ENCODE measurements around the gene ARHGAP15.

- TF ChIP-seq, protein P1, sequence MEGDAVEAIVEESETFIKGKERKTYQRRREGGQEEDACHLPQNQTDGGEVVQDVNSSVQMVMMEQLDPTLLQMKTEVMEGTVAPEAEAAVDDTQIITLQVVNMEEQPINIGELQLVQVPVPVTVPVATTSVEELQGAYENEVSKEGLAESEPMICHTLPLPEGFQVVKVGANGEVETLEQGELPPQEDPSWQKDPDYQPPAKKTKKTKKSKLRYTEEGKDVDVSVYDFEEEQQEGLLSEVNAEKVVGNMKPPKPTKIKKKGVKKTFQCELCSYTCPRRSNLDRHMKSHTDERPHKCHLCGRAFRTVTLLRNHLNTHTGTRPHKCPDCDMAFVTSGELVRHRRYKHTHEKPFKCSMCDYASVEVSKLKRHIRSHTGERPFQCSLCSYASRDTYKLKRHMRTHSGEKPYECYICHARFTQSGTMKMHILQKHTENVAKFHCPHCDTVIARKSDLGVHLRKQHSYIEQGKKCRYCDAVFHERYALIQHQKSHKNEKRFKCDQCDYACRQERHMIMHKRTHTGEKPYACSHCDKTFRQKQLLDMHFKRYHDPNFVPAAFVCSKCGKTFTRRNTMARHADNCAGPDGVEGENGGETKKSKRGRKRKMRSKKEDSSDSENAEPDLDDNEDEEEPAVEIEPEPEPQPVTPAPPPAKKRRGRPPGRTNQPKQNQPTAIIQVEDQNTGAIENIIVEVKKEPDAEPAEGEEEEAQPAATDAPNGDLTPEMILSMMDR (IDR thresholded peaks at IDR 0.05), result no peak
- TF ChIP-seq POLR2AphosphoS5 (IDR thresholded peaks at IDR 0.05), result no peak
These were observed 351.5 kb downstream of the ARHGAP15 start for GRCh38 chr2:143480601-143481236.

Data from suprapubic skin (tissue), 3 donors.